Caco-2 (cell line): ENCODE measurements around the gene VIPAS39. TPM values are rescaled to one million over a fixed set of nuclear protein-coding genes. Genes with fewer than 3 reads are reported as not detected.

Experiments used
- BruUV-seq: library from RNA; stranded (reverse); fragments of 400-500 nt; replicated peaks from 2 replicates; lab custom pipeline; 2021; lab: Mats Ljungman, UMichigan
- CTCF ChIA-PET: fragments of 300-600 bp; sonication (Branson Sonifier 250); formaldehyde crosslinking; loops from one replicate; lab custom pipeline; 2022; ENCODE audit warnings: antibody characterized with exemption; lab: Charles Lee
- POLR2A ChIA-PET: fragments of 300-600 bp; sonication (Branson Sonifier 250); formaldehyde crosslinking; loops from one replicate; lab custom pipeline; 2022; ENCODE audit warnings: antibody characterized with exemption; lab: Charles Lee
- DNase-seq, 2 experiments: peaks; one replicate each; pipeline versions ENCODE4 v3.0.0 to v3.0.0-alpha.2; 2020 to 2022
- H3K27me3 ChIP-seq: replicated peaks from 2 replicates; pipeline ENCODE4 v1.6.0; 2011; ENCODE audit warnings: low read length; ENCODE audit not compliant: control insufficient read depth, insufficient read depth
- H3K36me3 ChIP-seq: 2 replicates; pipeline ENCODE4 v1.5.1; 2011; ENCODE audit warnings: low read length; ENCODE audit not compliant: control insufficient read depth, insufficient read depth
- H3K4me1 ChIP-seq: fragments of 250-450 bp; sonication (Bioruptor Pico); 2 replicates; pipeline ENCODE4 v1.5.1; 2020; ENCODE audit warnings: mild to moderate bottlenecking
- H3K4me3 ChIP-seq: 2 replicates; pipeline ENCODE4 v1.5.1; 2011; ENCODE audit warnings: low read depth, mild to moderate bottlenecking, control low read depth, low read length
- H3K9me3 ChIP-seq: fragments of 250-450 bp; sonication (Bioruptor Pico); 2 replicates; pipeline ENCODE4 v1.5.1; 2020; ENCODE audit warnings: mild to moderate bottlenecking, moderate library complexity
- H3K27ac Mint-ChIP-seq: one replicate; pipeline ENCODE4 v1.8.0; 2022; ENCODE audit warnings: mixed read lengths; ENCODE audit not compliant: unreplicated experiment
- H3K27me3 Mint-ChIP-seq: one replicate; pipeline ENCODE4 v1.8.0; 2022; ENCODE audit warnings: mixed read lengths; ENCODE audit not compliant: insufficient read depth, unreplicated experiment
- H3K36me3 Mint-ChIP-seq: one replicate; pipeline ENCODE4 v1.8.0; 2022; ENCODE audit warnings: mild to moderate bottlenecking, mixed read lengths; ENCODE audit not compliant: insufficient read depth, unreplicated experiment
- H3K4me1 Mint-ChIP-seq: one replicate; pipeline ENCODE4 v1.8.0; 2022; ENCODE audit warnings: low read depth, mixed read lengths; ENCODE audit not compliant: unreplicated experiment
- H3K4me3 Mint-ChIP-seq: one replicate; pipeline ENCODE4 v1.8.0; 2022; ENCODE audit warnings: mild to moderate bottlenecking, moderate library complexity, mixed read lengths; ENCODE audit not compliant: unreplicated experiment
- H3K9me3 Mint-ChIP-seq: one replicate; pipeline ENCODE4 v1.8.0; 2022; ENCODE audit warnings: mixed read lengths; ENCODE audit not compliant: unreplicated experiment
- CTCF ChIP-seq, 2 experiments: fragments of 200-600 bp in 1 of 2; IDR thresholded peaks; 1 replicate in 1 of 2; 2 replicates in 1 of 2; pipeline versions ENCODE4 v1.5.1 to v1.8.0; 2011 to 2022; ENCODE audit warnings: antibody characterized with exemption in 1 of 2, control low read depth in 1 of 2, inconsistent platforms in 1 of 2, low read depth in 1 of 2, low read length in 1 of 2, mild to moderate bottlenecking in 1 of 2, moderate library complexity in 1 of 2; ENCODE audit not compliant: insufficient read depth in 1 of 2, severe bottlenecking in 1 of 2, unreplicated experiment in 1 of 2
- intact Hi-C: fragments of 100-400 bp; cut with micrococcal nuclease; formaldehyde crosslinking; loops from one replicate; pipeline ENCODE4 v1.10.0; 2022; ENCODE audit not compliant: unreplicated experiment
- total RNA-seq: library from RNA; stranded (reverse); gene quantifications from 2 replicates; pipeline ENCODE4 v1.2.3, GENCODE V29; 2022

VIPAS39 gene
- total RNA-seq, 1 experiment from 2014 or later = 20.7 TPM

GRCh38 chr14:77442196-77442595 lies 15.2 kb downstream of the VIPAS39 start:
- Histone ChIP-seq H3K36me3 (no peaks in the 10 kb centered on the region; the same call in 1 of the 2 replicates), H3K9me3 (no peaks in the 10 kb centered on the region), H3K4me1 (no peaks in the 10 kb centered on the region), H3K27me3 (no peaks in the 10 kb centered on the region), H3K4me3 (no peak overlapping the region)
- Mint-ChIP-seq H3K27me3 (no peaks in the 10 kb centered on the region), H3K4me3 (no peak overlapping the region), H3K9me3 (no peaks in the 10 kb centered on the region), H3K27ac (no peak overlapping the region), H3K4me1 (no peaks in the 10 kb centered on the region), H3K36me3 (peaks cover 11% of the 10 kb centered on the region)
- no TSS peak for BruUV-seq
- ChIA-PET CTCF (no interaction called here), POLR2A (no interaction called here)
- intact Hi-C loops = no loop called here
- no peak for DNase-seq
- TF ChIP-seq CTCF (IDR thresholded peaks at IDR 0.05; ENCODE audit: insufficient read depth in 1 of 2, low read depth in 1 of 2, low read length in 1 of 2, severe bottlenecking in 1 of 2, unreplicated experiment in 1 of 2) = no peak

- H3K9me3 Mint-ChIP-seq = no peaks in the 10 kb centered on the region
- H3K4me1 Mint-ChIP-seq = no peaks in the 10 kb centered on the region
- DNase-seq = no peak
- H3K36me3 Mint-ChIP-seq = peaks cover 15% of the 10 kb centered on the region
- no TSS peak for BruUV-seq
- intact Hi-C loops = no loop called here
- CTCF ChIA-PET = no interaction called here
- H3K27ac Mint-ChIP-seq = no peak overlapping the region
- no peaks in the 10 kb centered on the region for H3K9me3 ChIP-seq
- H3K4me3 ChIP-seq = no peak overlapping the region
- H3K27me3 Mint-ChIP-seq = no peaks in the 10 kb centered on the region
- H3K4me1 ChIP-seq = no peaks in the 10 kb centered on the region
- POLR2A ChIA-PET = no interaction called here
- H3K36me3 ChIP-seq = no peaks in the 10 kb centered on the region; the same call in 1 of the 2 replicates
- no peak overlapping the region for H3K4me3 Mint-ChIP-seq
- no peak for TF ChIP-seq CTCF (IDR thresholded peaks at IDR 0.05; ENCODE audit: insufficient read depth in 1 of 2, low read depth in 1 of 2, low read length in 1 of 2, severe bottlenecking in 1 of 2, unreplicated experiment in 1 of 2)
- no peaks in the 10 kb centered on the region for H3K27me3 ChIP-seq
Observed at GRCh38 chr14:77439861-77440260, 17.5 kb downstream of the VIPAS39 start.

GRCh38 chr14:77438596-77438995 lies 18.8 kb downstream of the VIPAS39 start:
- BruUV-seq = no TSS peak
- intact Hi-C loops = no loop called here
- DNase-seq = no peak

More at GRCh38 chr14:77438596-77438995, 18.8 kb downstream of the VIPAS39 start:
- Mint-ChIP-seq H3K4me1 (no peaks in the 10 kb centered on the region), H3K27me3 (no peaks in the 10 kb centered on the region), H3K9me3 (no peaks in the 10 kb centered on the region), H3K36me3 (peaks cover 16% of the 10 kb centered on the region), H3K27ac (no peak overlapping the region), H3K4me3 (no peak overlapping the region)
- CTCF ChIA-PET = no interaction called here
- TF ChIP-seq CTCF (IDR thresholded peaks at IDR 0.05; ENCODE audit: insufficient read depth in 1 of 2, low read depth in 1 of 2, low read length in 1 of 2, severe bottlenecking in 1 of 2, unreplicated experiment in 1 of 2) = no peak
- H3K4me1 ChIP-seq = no peaks in the 10 kb centered on the region
- no peaks in the 10 kb centered on the region for H3K27me3 ChIP-seq
- no peaks in the 10 kb centered on the region for H3K9me3 ChIP-seq
- H3K4me3 ChIP-seq = no peak overlapping the region
- H3K36me3 ChIP-seq = no peaks in the 10 kb centered on the region; the same call in 1 of the 2 replicates
- POLR2A ChIA-PET = no interaction called here
